Stimulated activated CD8-positive, alpha-beta memory T cell treated with anti-CD3 and anti-CD28 coated beads, Interleukin-15, amount 100 ng/mL, for 1 hour (primary cell): ENCODE results near the gene MRPS10.
"Not testable (repeated sequence)": the region's sequence is repeated elsewhere in the genome, so short reads cannot be mapped to it uniquely, and the experiment has no call there.

Experiments used
- DNase-seq: peaks from one replicate; pipeline ENCODE4 v3.0.0-alpha.2; 2020; ENCODE audit warnings: low read depth

The MRPS10 gene

GRCh38 chr6:42207559-42207958 is 10.1 kb downstream of the MRPS10 start:
- DNase-seq = not testable (repeated sequence)

GRCh38 chr6:42204768-42205282 is 12.8 kb downstream of the MRPS10 start:
- DNase-seq = no peak

GRCh38 chr6:42203183-42203582 is 14.5 kb downstream of the MRPS10 start:
- no peak for DNase-seq

GRCh38 chr6:42202131-42202915 is 15.3 kb downstream of the MRPS10 start:
- DNase-seq = not testable (repeated sequence)

GRCh38 chr6:42201382-42201781 is 16.3 kb downstream of the MRPS10 start:
- DNase-seq = no peak

GRCh38 chr6:42200035-42200434 is 17.6 kb downstream of the MRPS10 start:
- no peak for DNase-seq

GRCh38 chr6:42199106-42199981 is 18.3 kb downstream of the MRPS10 start:
- DNase-seq = no peak

GRCh38 chr6:42197555-42198362 is 19.9 kb downstream of the MRPS10 start:
- DNase-seq = no peak

GRCh38 chr6:42195415-42195814 is 22.2 kb downstream of the MRPS10 start:
- DNase-seq = no peak

- no peak for DNase-seq
Observed at GRCh38 chr6:42194056-42194455, 23.6 kb downstream of the MRPS10 start.

GRCh38 chr6:42193491-42193894 is 24.2 kb downstream of the MRPS10 start:
- no peak for DNase-seq

- DNase-seq = not testable (repeated sequence)
Observed at GRCh38 chr6:42192385-42192784, 25.3 kb downstream of the MRPS10 start.

- no peak for DNase-seq
Observed at GRCh38 chr6:42190554-42191183, 27.0 kb downstream of the MRPS10 start.

- no peak for DNase-seq
Observed at GRCh38 chr6:42188406-42188805, 29.3 kb downstream of the MRPS10 start.

GRCh38 chr6:42185597-42185996 is 32.1 kb downstream of the MRPS10 start:
- DNase-seq = no peak

- no peak for DNase-seq
Observed at GRCh38 chr6:42184475-42184874, 33.2 kb downstream of the MRPS10 start.

- DNase-seq = no peak
Observed at GRCh38 chr6:42182101-42182500, 35.6 kb downstream of the MRPS10 start.

- DNase-seq = no peak
Observed at GRCh38 chr6:42179945-42180313, 37.7 kb downstream of the MRPS10 start.

GRCh38 chr6:42179261-42179944 is 38.3 kb downstream of the MRPS10 start:
- no peak for DNase-seq

GRCh38 chr6:42177514-42178364 is 39.9 kb downstream of the MRPS10 start:
- DNase-seq = no peak
